SK-N-SH (cell line): Measurements from ENCODE around the gene VPS8.

Source experiments
- EP300 ChIP-seq, 2 experiments: IDR thresholded peaks; 2 replicates each; pipeline versions ENCODE4 v1.4.0 to v1.6.1; 2012; ENCODE audit warnings: borderline replicate concordance in 1 of 2, low read depth in 1 of 2, low read length in 1 of 2
- EZH2phosphoT487 ChIP-seq: fragments of 200-600 bp; sonication (generic); IDR thresholded peaks from 2 replicates; pipeline ENCODE4 v1.6.1; 2017; ENCODE audit warnings: low read depth, mixed run types, mild to moderate bottlenecking, antibody characterized with exemption, moderate library complexity, borderline replicate concordance
- FOSL2 ChIP-seq: IDR thresholded peaks from 2 replicates; pipeline ENCODE4 v1.4.0; 2012; ENCODE audit warnings: low read depth, mild to moderate bottlenecking, moderate library complexity, borderline replicate concordance
- JUND ChIP-seq: IDR thresholded peaks from 2 replicates; pipeline ENCODE4 v1.4.0; 2012
- MAX ChIP-seq: IDR thresholded peaks from 2 replicates; pipeline ENCODE4 v1.4.0; 2012; ENCODE audit warnings: low read depth
- PBX3 ChIP-seq: IDR thresholded peaks from 2 replicates; pipeline ENCODE4; 2012
- POLR2AphosphoS5 ChIP-seq: IDR thresholded peaks from 2 replicates; pipeline ENCODE4 v1.6.1; 2012; ENCODE audit warnings: low read depth, low read length
- RXRA ChIP-seq: IDR thresholded peaks from 2 replicates; pipeline ENCODE4 v1.4.0; 2012; ENCODE audit warnings: low read depth, mild to moderate bottlenecking, borderline replicate concordance
- SMC3 ChIP-seq: IDR thresholded peaks from 2 replicates; pipeline ENCODE4 v1.6.1; 2012; ENCODE audit warnings: low read depth, low read length, improper control_type of control experiment
- TF ChIP-seq, protein P1 (sequence below): fragments of 200-600 bp; sonication (generic); IDR thresholded peaks from 2 replicates; pipeline ENCODE4 v1.6.1; 2017; ENCODE audit warnings: antibody characterized with exemption, mild to moderate bottlenecking, moderate library complexity
- TF ChIP-seq, protein P2 (sequence below): IDR thresholded peaks from 2 replicates; pipeline ENCODE4 v1.6.1; 2012; ENCODE audit warnings: mild to moderate bottlenecking, low read depth, low read length, moderate library complexity
- TF ChIP-seq, protein P3 (sequence below): IDR thresholded peaks from 2 replicates; pipeline ENCODE4 v1.4.0; 2012; ENCODE audit warnings: low read depth, borderline replicate concordance

GRCh38 chr3:184804801-184805200 lies 7.2 kb upstream of the VPS8 start:
- TF ChIP-seq PBX3: no peak
- TF ChIP-seq SMC3: no peak
- TF ChIP-seq EZH2phosphoT487: no peak
- TF ChIP-seq EP300 (IDR thresholded peaks at IDR 0.05; ENCODE audit: borderline replicate concordance in 1 of 2, low read depth in 1 of 2, low read length in 1 of 2): no peak
- TF ChIP-seq, protein P1, sequence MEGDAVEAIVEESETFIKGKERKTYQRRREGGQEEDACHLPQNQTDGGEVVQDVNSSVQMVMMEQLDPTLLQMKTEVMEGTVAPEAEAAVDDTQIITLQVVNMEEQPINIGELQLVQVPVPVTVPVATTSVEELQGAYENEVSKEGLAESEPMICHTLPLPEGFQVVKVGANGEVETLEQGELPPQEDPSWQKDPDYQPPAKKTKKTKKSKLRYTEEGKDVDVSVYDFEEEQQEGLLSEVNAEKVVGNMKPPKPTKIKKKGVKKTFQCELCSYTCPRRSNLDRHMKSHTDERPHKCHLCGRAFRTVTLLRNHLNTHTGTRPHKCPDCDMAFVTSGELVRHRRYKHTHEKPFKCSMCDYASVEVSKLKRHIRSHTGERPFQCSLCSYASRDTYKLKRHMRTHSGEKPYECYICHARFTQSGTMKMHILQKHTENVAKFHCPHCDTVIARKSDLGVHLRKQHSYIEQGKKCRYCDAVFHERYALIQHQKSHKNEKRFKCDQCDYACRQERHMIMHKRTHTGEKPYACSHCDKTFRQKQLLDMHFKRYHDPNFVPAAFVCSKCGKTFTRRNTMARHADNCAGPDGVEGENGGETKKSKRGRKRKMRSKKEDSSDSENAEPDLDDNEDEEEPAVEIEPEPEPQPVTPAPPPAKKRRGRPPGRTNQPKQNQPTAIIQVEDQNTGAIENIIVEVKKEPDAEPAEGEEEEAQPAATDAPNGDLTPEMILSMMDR: no peak
- TF ChIP-seq, protein P2, sequence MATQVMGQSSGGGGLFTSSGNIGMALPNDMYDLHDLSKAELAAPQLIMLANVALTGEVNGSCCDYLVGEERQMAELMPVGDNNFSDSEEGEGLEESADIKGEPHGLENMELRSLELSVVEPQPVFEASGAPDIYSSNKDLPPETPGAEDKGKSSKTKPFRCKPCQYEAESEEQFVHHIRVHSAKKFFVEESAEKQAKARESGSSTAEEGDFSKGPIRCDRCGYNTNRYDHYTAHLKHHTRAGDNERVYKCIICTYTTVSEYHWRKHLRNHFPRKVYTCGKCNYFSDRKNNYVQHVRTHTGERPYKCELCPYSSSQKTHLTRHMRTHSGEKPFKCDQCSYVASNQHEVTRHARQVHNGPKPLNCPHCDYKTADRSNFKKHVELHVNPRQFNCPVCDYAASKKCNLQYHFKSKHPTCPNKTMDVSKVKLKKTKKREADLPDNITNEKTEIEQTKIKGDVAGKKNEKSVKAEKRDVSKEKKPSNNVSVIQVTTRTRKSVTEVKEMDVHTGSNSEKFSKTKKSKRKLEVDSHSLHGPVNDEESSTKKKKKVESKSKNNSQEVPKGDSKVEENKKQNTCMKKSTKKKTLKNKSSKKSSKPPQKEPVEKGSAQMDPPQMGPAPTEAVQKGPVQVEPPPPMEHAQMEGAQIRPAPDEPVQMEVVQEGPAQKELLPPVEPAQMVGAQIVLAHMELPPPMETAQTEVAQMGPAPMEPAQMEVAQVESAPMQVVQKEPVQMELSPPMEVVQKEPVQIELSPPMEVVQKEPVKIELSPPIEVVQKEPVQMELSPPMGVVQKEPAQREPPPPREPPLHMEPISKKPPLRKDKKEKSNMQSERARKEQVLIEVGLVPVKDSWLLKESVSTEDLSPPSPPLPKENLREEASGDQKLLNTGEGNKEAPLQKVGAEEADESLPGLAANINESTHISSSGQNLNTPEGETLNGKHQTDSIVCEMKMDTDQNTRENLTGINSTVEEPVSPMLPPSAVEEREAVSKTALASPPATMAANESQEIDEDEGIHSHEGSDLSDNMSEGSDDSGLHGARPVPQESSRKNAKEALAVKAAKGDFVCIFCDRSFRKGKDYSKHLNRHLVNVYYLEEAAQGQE: no peak
- TF ChIP-seq RXRA: no peak
- TF ChIP-seq FOSL2: no peak
- TF ChIP-seq MAX: no peak
- no peak for TF ChIP-seq POLR2AphosphoS5
- TF ChIP-seq JUND: no peak
- TF ChIP-seq, protein P3, sequence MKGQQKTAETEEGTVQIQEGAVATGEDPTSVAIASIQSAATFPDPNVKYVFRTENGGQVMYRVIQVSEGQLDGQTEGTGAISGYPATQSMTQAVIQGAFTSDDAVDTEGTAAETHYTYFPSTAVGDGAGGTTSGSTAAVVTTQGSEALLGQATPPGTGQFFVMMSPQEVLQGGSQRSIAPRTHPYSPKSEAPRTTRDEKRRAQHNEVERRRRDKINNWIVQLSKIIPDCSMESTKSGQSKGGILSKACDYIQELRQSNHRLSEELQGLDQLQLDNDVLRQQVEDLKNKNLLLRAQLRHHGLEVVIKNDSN: no peak
